ENCODE measurements around the gene XPNPEP2. TPM values are rescaled to one million over a fixed set of nuclear protein-coding genes. Genes with fewer than 3 reads are reported as not detected.
A peak's percentile ranks its signal among the peaks of the same experiment; 100 is the strongest.

XPNPEP2 gene
- total RNA-seq, 1 donor, result not detected

DNA sequence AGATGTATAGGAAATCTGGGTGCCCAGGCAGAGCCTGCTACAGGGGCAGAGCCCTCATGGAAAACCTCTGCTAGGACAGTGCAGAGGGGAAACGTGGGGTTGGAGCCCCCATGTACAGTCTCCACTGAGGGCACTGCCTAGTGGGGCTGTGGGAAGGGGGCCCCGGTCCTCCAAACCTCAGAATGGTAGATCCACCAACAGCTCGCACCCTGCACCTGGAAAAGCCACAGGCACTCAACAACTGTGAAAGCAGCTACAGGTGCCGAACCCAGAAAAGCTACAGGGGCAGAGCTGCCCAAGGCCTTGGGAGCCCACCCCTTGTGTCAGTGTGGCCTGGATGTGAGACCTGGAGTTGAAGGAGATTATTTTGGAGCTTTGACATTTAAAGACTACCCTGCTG lies 5.4 kb upstream of the XPNPEP2 start:
- DNase-seq (ENCODE audit: insufficient read length, low spot score, missing footprints), result no peak
- Histone ChIP-seq H3K9me3 (ENCODE audit: low read depth, low read length) (no peaks in the 10 kb centered on the region), H3K79me2 (ENCODE audit: insufficient read depth, low read length) (no peaks in the 10 kb centered on the region), H3K4me1 (ENCODE audit: insufficient read depth, low read length) (no peaks in the 10 kb centered on the region), H3K36me3 (ENCODE audit: insufficient read depth, low read length) (no peaks in the 10 kb centered on the region), H3K27me3 (ENCODE audit: insufficient read depth, low read length) (peaks cover 11% of the 10 kb centered on the region), H3K27ac (ENCODE audit: low read depth, low read length) (no peak overlapping the region), H3K4me3 (ENCODE audit: insufficient read depth, low read length) (no peak overlapping the region), H4K20me1 (ENCODE audit: insufficient read depth, low read length) (no peaks in the 10 kb centered on the region), H2AFZ (ENCODE audit: low read length) (no peak overlapping the region), H3K4me2 (ENCODE audit: insufficient read depth, low read length) (no peak overlapping the region)
- no peak for TF ChIP-seq CTCF (IDR thresholded peaks at IDR 0.05; ENCODE audit: extremely low read depth, low read depth, low read length)

- Histone ChIP-seq H3K27ac (ENCODE audit: low read depth, low read length) (no peak overlapping the region), H4K20me1 (ENCODE audit: insufficient read depth, low read length) (no peaks in the 10 kb centered on the region), H3K4me3 (ENCODE audit: insufficient read depth, low read length) (no peak overlapping the region), H3K79me2 (ENCODE audit: insufficient read depth, low read length) (no peaks in the 10 kb centered on the region), H3K9me3 (ENCODE audit: low read depth, low read length) (no peaks in the 10 kb centered on the region), H3K27me3 (ENCODE audit: insufficient read depth, low read length) (peaks cover 9% of the 10 kb centered on the region), H2AFZ (ENCODE audit: low read length) (no peak overlapping the region), H3K4me1 (ENCODE audit: insufficient read depth, low read length) (no peaks in the 10 kb centered on the region), H3K4me2 (ENCODE audit: insufficient read depth, low read length) (no peak overlapping the region), H3K36me3 (ENCODE audit: insufficient read depth, low read length) (no peaks in the 10 kb centered on the region)
- DNase-seq (ENCODE audit: insufficient read length, low spot score, missing footprints), result no peak
- TF ChIP-seq CTCF (IDR thresholded peaks at IDR 0.05; ENCODE audit: extremely low read depth, low read depth, low read length), result no peak
Measured at GRCh38 chrX:129736491-129736890, 2.3 kb upstream of the XPNPEP2 start.

DNA sequence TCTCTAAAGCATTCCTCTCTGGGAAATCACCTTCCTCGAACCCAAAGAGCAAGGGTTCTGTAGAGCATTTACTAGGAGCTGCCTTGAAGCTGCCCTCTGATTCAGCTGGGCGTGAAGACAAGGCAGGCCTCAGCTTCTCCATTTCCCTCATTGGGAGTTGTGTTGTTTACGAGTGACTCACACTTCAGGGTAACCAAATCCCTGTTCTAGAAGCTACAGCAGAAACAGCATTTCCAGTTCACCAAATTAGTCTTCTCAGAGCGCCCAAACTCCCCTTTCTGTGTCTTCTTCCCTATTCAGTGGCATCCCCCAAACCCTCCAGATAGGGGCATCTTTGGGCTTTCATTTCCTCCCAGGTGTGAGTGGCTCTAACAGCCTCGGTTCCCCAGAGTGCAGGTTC lies 863 bp upstream of the XPNPEP2 start:
- TF ChIP-seq CTCF (IDR thresholded peaks at IDR 0.05; ENCODE audit: extremely low read depth, low read depth, low read length), result no peak
- Histone ChIP-seq H3K4me2 (ENCODE audit: insufficient read depth, low read length) (no peak overlapping the region), H3K79me2 (ENCODE audit: insufficient read depth, low read length) (no peaks in the 10 kb centered on the region), H3K4me1 (ENCODE audit: insufficient read depth, low read length) (no peaks in the 10 kb centered on the region), H3K27ac (ENCODE audit: low read depth, low read length) (no peak overlapping the region), H3K27me3 (ENCODE audit: insufficient read depth, low read length) (peaks cover 9% of the 10 kb centered on the region), H3K4me3 (ENCODE audit: insufficient read depth, low read length) (no peak overlapping the region), H3K36me3 (ENCODE audit: insufficient read depth, low read length) (no peaks in the 10 kb centered on the region), H4K20me1 (ENCODE audit: insufficient read depth, low read length) (no peaks in the 10 kb centered on the region), H2AFZ (ENCODE audit: low read length) (no peak overlapping the region), H3K9me3 (ENCODE audit: low read depth, low read length) (no peaks in the 10 kb centered on the region)
- DNase-seq (ENCODE audit: insufficient read length, low spot score, missing footprints), result peak; percentile 93

GRCh38 chrX:129739578-129739977 lies 799 bp downstream of the XPNPEP2 start:
- Histone ChIP-seq H3K36me3 (ENCODE audit: insufficient read depth, low read length) (no peaks in the 10 kb centered on the region), H2AFZ (ENCODE audit: low read length) (no peak overlapping the region), H3K4me3 (ENCODE audit: insufficient read depth, low read length) (no peak overlapping the region), H3K27me3 (ENCODE audit: insufficient read depth, low read length) (peaks cover 9% of the 10 kb centered on the region), H3K9me3 (ENCODE audit: low read depth, low read length) (no peaks in the 10 kb centered on the region), H3K4me2 (ENCODE audit: insufficient read depth, low read length) (no peak overlapping the region), H3K27ac (ENCODE audit: low read depth, low read length) (no peak overlapping the region), H3K79me2 (ENCODE audit: insufficient read depth, low read length) (no peaks in the 10 kb centered on the region), H4K20me1 (ENCODE audit: insufficient read depth, low read length) (no peaks in the 10 kb centered on the region), H3K4me1 (ENCODE audit: insufficient read depth, low read length) (no peaks in the 10 kb centered on the region)
- TF ChIP-seq CTCF (IDR thresholded peaks at IDR 0.05; ENCODE audit: extremely low read depth, low read depth, low read length), result no peak
- no peak for DNase-seq (ENCODE audit: insufficient read length, low spot score, missing footprints)
